Ishikawa (cell line): ENCODE results near the gene ARID4B.

Source experiments
- CEBPB ChIP-seq: IDR thresholded peaks from 2 replicates; pipeline ENCODE4 v1.6.1; 2012
- EP300 ChIP-seq: IDR thresholded peaks from 2 replicates; pipeline ENCODE4 v1.6.1; 2012; ENCODE audit warnings: borderline replicate concordance
- NFIC ChIP-seq: IDR thresholded peaks from 2 replicates; pipeline ENCODE4 v1.6.1; 2012
- TAF1 ChIP-seq: IDR thresholded peaks from 2 replicates; pipeline ENCODE4 v1.6.1; 2012; ENCODE audit warnings: low read depth, mild to moderate bottlenecking
- TF ChIP-seq, protein P1 (sequence below): IDR thresholded peaks from 2 replicates; pipeline ENCODE4 v1.6.1; 2012
- TF ChIP-seq, protein P2 (sequence below): IDR thresholded peaks from 2 replicates; pipeline ENCODE4 v1.6.1; 2012; ENCODE audit warnings: low read depth, mild to moderate bottlenecking

DNA sequence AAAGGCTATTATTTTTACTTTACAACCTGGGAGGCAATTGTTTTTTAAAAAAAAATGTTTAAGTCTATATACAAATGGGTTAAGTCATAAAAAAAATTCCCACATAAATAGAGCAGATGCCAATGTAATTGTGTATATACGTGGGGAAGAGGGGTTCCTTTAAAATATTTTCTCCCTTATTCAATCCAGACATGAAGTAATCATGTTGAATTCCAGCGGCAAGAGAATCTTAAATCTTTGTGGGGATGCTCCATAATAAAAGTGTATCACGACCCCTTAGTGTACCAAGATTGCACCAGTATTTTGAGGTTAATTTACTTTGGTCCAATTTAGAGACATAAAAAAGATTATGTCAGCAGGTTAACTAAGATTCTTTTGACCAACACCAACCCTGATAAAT, 62.1 kb downstream of the ARID4B start:
- TF ChIP-seq, protein P1, sequence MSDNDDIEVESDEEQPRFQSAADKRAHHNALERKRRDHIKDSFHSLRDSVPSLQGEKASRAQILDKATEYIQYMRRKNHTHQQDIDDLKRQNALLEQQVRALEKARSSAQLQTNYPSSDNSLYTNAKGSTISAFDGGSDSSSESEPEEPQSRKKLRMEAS: no peak
- TF ChIP-seq TAF1 (no peak), EP300 (no peak), NFIC (no peak), CEBPB (no peak)
- TF ChIP-seq, protein P2, sequence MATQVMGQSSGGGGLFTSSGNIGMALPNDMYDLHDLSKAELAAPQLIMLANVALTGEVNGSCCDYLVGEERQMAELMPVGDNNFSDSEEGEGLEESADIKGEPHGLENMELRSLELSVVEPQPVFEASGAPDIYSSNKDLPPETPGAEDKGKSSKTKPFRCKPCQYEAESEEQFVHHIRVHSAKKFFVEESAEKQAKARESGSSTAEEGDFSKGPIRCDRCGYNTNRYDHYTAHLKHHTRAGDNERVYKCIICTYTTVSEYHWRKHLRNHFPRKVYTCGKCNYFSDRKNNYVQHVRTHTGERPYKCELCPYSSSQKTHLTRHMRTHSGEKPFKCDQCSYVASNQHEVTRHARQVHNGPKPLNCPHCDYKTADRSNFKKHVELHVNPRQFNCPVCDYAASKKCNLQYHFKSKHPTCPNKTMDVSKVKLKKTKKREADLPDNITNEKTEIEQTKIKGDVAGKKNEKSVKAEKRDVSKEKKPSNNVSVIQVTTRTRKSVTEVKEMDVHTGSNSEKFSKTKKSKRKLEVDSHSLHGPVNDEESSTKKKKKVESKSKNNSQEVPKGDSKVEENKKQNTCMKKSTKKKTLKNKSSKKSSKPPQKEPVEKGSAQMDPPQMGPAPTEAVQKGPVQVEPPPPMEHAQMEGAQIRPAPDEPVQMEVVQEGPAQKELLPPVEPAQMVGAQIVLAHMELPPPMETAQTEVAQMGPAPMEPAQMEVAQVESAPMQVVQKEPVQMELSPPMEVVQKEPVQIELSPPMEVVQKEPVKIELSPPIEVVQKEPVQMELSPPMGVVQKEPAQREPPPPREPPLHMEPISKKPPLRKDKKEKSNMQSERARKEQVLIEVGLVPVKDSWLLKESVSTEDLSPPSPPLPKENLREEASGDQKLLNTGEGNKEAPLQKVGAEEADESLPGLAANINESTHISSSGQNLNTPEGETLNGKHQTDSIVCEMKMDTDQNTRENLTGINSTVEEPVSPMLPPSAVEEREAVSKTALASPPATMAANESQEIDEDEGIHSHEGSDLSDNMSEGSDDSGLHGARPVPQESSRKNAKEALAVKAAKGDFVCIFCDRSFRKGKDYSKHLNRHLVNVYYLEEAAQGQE: no peak
